Measurements from ENCODE around the gene TACC2.

DNA sequence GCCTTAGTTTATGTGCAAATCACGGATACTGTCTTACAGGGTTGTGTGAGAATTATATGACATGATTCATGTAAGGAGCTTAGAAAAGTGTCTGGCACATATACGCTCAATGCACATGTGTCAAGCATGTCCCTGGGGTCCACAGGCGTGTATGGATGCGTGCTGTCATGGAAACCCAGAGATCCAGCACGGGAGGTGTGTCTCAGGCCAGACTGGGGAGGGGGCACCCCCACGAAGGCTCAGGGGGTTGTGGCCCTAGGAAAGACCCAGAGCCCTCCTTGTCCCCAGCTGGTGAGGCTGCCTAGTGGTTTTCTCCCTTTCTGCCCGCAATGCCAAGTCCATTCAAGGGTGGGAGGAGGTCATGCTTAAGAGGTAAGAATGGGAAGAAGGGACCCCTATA, 291.2 kb downstream of the TACC2 start:
- TF ChIP-seq, protein P1, sequence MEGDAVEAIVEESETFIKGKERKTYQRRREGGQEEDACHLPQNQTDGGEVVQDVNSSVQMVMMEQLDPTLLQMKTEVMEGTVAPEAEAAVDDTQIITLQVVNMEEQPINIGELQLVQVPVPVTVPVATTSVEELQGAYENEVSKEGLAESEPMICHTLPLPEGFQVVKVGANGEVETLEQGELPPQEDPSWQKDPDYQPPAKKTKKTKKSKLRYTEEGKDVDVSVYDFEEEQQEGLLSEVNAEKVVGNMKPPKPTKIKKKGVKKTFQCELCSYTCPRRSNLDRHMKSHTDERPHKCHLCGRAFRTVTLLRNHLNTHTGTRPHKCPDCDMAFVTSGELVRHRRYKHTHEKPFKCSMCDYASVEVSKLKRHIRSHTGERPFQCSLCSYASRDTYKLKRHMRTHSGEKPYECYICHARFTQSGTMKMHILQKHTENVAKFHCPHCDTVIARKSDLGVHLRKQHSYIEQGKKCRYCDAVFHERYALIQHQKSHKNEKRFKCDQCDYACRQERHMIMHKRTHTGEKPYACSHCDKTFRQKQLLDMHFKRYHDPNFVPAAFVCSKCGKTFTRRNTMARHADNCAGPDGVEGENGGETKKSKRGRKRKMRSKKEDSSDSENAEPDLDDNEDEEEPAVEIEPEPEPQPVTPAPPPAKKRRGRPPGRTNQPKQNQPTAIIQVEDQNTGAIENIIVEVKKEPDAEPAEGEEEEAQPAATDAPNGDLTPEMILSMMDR (IDR thresholded peaks at IDR 0.05; ENCODE audit: insufficient read depth, low read depth, low read length) = no peak
- no peak for TF ChIP-seq EZH2 (IDR thresholded peaks at IDR 0.05; ENCODE audit: insufficient read depth, low read length)

Measured in astrocyte (in vitro differentiated cells and primary cell).